Upper lobe of right lung (tissue), 1 donor: ENCODE data around the gene DDX54. TPM values are rescaled to one million over a fixed set of nuclear protein-coding genes. Genes with fewer than 3 reads are reported as not detected.

ENCODE experiments used
- ATAC-seq: fragments of 200-7000 bp; cut with Tn5 transposase; one replicate; pipeline ENCODE4 v1.9.1; 2020; ENCODE audit warnings: mild to moderate bottlenecking, moderate library complexity
- DNase-seq: peaks from one replicate; pipeline ENCODE4 v3.0.0-alpha.2; 2020
- H3K27ac ChIP-seq: fragments of 200-600 bp; one replicate; pipeline ENCODE4 v1.8.0; 2022
- H3K27me3 ChIP-seq: fragments of 200-600 bp; one replicate; pipeline ENCODE4 v1.8.0; 2022; ENCODE audit warnings: mild to moderate bottlenecking
- H3K36me3 ChIP-seq: fragments of 200-600 bp; one replicate; pipeline ENCODE4 v1.8.0; 2022
- H3K4me1 ChIP-seq: fragments of 200-600 bp; one replicate; pipeline ENCODE4 v1.8.0; 2022
- H3K4me3 ChIP-seq: fragments of 200-600 bp; one replicate; pipeline ENCODE4 v1.8.0; 2022; ENCODE audit warnings: mild to moderate bottlenecking
- H3K9me3 ChIP-seq: fragments of 200-600 bp; one replicate; pipeline ENCODE4 v1.8.0; 2022
- intact Hi-C: fragments of 100-400 bp; cut with DNase I; formaldehyde crosslinking; loops from one replicate; pipeline ENCODE4 v1.11.0; 2022
- total RNA-seq: library from RNA; stranded (reverse); fragmentation: NEBNext Ultra II Directional; extraction: Animal tissue kit (Norgen Biotek cat#: 25700); gene quantifications from one replicate; pipeline ENCODE4 v1.2.1, GENCODE V29; 2021
- TF ChIP-seq, protein P1 (sequence below): fragments of 200-600 bp; IDR thresholded peaks from one replicate; pipeline ENCODE4 v1.8.0; 2022; ENCODE audit warnings: antibody characterized with exemption
- donor health status: DM: no; HTN: yes; CAD: no; lungs with severe emphysema.

DDX54 gene
- total RNA-seq, 1 donor from 2014 or later = 55.8 TPM

DNA sequence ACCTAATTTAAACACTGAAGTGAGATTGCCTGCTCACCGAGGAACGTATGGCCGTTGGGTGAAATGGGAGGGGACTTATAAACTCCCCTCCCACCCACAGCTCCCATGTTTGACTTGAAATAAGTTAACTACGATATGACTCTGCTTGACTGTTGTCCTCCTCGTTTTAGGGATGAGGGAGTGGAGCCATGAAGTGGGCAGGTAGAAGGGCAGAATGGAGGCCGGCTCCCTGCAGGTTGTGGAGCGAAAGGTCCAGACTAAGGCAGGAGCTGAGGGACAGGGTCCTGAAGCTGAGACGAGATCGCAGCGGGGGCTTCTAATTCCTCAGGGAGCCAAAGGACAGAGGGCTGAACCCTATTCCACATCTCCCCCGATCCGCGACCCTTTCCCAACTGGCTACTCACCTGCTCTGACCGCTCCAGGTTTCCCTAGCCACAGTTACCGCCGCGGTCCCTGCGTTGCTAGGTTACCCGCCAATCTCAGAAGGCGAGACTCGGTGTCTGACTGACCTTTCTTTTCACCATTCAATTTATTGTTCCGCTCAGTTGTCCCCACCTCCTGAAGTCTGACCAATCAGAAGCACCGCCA is 35.4 kb upstream of the DDX54 start:
- H3K27me3 ChIP-seq = no peaks in the 10 kb centered on the region
- H3K4me1 ChIP-seq = peaks cover 32% of the 10 kb centered on the region
- H3K9me3 ChIP-seq = no peaks in the 10 kb centered on the region
- no peaks in the 10 kb centered on the region for H3K36me3 ChIP-seq
- TF ChIP-seq, protein P1, sequence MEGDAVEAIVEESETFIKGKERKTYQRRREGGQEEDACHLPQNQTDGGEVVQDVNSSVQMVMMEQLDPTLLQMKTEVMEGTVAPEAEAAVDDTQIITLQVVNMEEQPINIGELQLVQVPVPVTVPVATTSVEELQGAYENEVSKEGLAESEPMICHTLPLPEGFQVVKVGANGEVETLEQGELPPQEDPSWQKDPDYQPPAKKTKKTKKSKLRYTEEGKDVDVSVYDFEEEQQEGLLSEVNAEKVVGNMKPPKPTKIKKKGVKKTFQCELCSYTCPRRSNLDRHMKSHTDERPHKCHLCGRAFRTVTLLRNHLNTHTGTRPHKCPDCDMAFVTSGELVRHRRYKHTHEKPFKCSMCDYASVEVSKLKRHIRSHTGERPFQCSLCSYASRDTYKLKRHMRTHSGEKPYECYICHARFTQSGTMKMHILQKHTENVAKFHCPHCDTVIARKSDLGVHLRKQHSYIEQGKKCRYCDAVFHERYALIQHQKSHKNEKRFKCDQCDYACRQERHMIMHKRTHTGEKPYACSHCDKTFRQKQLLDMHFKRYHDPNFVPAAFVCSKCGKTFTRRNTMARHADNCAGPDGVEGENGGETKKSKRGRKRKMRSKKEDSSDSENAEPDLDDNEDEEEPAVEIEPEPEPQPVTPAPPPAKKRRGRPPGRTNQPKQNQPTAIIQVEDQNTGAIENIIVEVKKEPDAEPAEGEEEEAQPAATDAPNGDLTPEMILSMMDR = no peak
- ATAC-seq (no peak), DNase-seq (no peak)
- H3K27ac ChIP-seq = peak overlapping the region; percentile 81
- H3K4me3 ChIP-seq = peak overlapping the region; percentile 65
- intact Hi-C loops = no loop called here

DNA sequence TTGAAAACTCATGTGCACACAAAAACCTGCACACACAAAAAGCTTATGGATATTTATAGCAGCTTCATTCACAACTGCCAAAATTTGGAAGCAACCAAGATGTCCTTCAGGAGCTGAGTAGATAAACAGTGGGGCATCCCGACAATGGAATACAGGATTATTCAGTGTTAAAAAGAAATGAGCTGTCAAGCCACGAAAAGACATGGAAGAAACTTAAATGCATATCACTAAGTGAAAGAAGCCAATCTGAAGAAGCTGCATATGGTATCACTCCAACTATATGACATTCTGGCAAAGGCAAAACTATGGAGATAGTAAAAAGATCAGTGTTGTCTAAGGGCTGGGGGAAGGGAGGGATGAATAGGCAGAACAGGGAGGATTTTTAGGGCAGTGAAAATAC is 30.7 kb upstream of the DDX54 start:
- no peaks in the 10 kb centered on the region for H3K9me3 ChIP-seq
- no peaks in the 10 kb centered on the region for H3K36me3 ChIP-seq
- H3K4me1 ChIP-seq = peaks cover 23% of the 10 kb centered on the region
- DNase-seq = no peak
- no peak overlapping the region for H3K27ac ChIP-seq
- intact Hi-C loops = no loop called here
- no peaks in the 10 kb centered on the region for H3K27me3 ChIP-seq
- H3K4me3 ChIP-seq = no peak overlapping the region
- ATAC-seq = no peak
- TF ChIP-seq, protein P1 = no peak

- TF ChIP-seq, protein P1 = peak; percentile 22
- no peak overlapping the region for H3K4me3 ChIP-seq
- H3K36me3 ChIP-seq = no peaks in the 10 kb centered on the region
- DNase-seq (peak; percentile 69), ATAC-seq (peak; percentile 95)
- intact Hi-C loops = no loop called here
- H3K27ac ChIP-seq = peak overlapping the region; percentile 67
- no peaks in the 10 kb centered on the region for H3K27me3 ChIP-seq
- H3K9me3 ChIP-seq = no peaks in the 10 kb centered on the region
- H3K4me1 ChIP-seq = peaks cover 18% of the 10 kb centered on the region
Observed at GRCh38 chr12:113214895-113215400, 29.7 kb upstream of the DDX54 start.

DNA sequence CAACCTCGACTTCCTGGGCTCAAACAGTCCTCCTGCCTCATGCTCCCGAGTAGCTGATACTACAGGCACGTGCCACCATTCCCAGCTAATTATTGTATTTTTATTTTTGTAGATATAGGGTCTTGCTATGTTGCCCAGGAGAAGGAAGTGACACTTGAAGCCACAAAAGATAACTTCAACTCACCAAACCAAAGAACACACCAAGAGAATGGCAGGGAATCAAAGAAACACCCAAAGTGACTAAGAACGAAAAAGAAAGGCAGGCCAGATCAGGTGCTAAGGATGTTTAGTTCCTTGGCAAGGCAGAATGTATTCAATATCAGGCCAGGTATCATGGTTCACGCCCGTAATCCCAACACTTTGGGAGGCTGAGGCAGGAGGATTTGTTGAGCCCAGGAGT is 25.9 kb upstream of the DDX54 start:
- no peak for DNase-seq
- Histone ChIP-seq H3K4me3 (no peak overlapping the region), H3K36me3 (no peaks in the 10 kb centered on the region), H3K27me3 (no peaks in the 10 kb centered on the region), H3K4me1 (peaks cover 40% of the 10 kb centered on the region), H3K9me3 (no peaks in the 10 kb centered on the region), H3K27ac (no peak overlapping the region)
- intact Hi-C loops = no loop called here
- no peak for ATAC-seq
- TF ChIP-seq, protein P1 = no peak

DNA sequence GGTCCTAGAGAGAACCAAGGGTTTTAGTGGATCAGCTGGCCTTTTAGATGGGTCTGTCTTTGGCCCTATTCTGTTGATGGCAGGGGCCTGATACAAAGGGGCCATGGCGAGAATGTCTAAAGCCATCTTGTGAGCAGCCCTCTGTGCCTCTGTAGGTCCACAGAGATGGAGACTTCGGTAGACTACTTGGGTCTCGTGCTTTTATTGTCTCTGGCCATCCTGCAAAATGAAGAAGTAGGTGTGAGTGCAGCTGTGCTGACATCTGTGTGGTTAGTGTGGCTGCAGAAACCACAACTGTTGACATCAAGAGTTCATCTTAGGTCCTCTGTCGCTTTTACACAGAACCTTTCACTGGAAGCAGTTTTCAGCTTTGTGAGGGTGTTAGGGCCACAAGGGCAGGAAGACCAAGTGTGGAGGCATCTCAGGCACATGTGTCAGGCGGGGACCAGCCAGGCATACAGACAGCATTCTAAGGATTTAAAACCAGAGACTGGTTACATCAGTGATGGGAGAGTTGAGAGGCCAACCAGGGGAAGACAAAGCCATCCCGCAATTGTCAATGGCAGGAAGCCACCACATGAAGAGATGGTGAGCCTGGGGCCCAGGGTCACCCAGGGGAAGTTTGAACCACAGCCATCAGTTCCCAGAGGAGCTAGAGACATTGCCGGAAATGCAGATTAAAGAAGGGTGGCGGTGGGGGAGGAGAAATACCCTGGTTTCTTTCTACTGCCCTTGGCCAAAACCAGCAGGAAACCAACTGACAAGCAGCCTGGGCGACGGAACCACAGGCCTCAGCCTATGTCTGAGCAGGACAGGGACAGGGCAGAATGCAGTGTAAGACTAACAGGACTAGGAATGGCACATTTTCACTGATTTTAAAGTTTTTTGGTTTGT is 23.0 kb upstream of the DDX54 start:
- no peaks in the 10 kb centered on the region for H3K9me3 ChIP-seq
- H3K4me1 ChIP-seq = peaks cover 42% of the 10 kb centered on the region
- H3K27me3 ChIP-seq = no peaks in the 10 kb centered on the region
- no peak overlapping the region for H3K4me3 ChIP-seq
- DNase-seq (no peak), ATAC-seq (peak; percentile 91)
- H3K27ac ChIP-seq = peak overlapping the region; percentile 40
- H3K36me3 ChIP-seq = no peaks in the 10 kb centered on the region
- TF ChIP-seq, protein P1 = no peak
- intact Hi-C loops = no loop called here
